GM19099 (cell line): Measurements from ENCODE around the gene NFYA.

ENCODE experiments used
- POLR2A ChIP-seq: IDR thresholded peaks from 3 replicates; pipeline ENCODE4 v1.6.1; 2011; ENCODE audit warnings: low read depth; ENCODE audit not compliant: insufficient read length; ENCODE audit errors: extremely low read depth

NFYA gene

GRCh38 chr6:41056768-41057490 is 15.8 kb upstream of the NFYA start:
- no peak for TF ChIP-seq POLR2A

DNA sequence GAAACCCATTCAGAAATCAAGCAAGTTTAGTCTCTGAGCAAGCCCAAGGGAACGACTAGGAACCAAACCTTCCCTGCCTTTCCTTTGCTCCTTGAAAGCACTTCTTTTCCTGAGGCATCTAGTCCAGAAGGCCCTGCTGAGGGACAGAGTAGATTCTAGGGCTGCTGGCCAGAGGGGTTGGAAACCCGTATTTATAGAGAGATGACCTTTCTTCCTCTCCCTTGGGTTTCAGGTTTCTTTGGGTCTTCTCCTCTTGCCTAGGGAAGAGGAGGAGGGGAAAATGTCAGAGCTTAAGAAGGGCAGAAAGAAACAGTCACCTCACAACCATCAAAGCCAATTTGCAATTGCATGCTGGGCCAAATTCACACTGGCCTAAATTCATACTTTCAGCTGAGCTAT is 14.0 kb upstream of the NFYA start:
- TF ChIP-seq POLR2A, result no peak

DNA sequence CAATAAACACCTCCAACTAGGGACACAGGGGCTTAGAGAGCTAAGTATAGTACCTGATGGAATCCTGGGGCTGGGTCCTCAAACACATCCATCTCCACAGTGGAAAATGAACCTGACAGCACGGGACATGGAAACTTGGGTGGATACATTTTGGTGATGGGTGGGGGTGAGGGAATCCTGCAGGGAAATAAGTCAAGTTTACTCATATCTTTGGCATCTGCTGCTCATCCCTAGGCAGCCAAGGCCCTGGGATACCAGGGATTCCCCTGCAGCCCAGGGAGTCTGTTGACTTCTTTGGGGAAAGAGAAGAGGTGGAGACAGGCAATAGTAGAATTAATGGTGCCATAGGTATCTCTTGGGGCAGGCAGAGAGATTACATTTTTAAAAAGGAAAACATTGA is 13.2 kb upstream of the NFYA start:
- no peak for TF ChIP-seq POLR2A

- TF ChIP-seq POLR2A, result no peak
Measured at GRCh38 chr6:41061196-41061726, 11.5 kb upstream of the NFYA start.

DNA sequence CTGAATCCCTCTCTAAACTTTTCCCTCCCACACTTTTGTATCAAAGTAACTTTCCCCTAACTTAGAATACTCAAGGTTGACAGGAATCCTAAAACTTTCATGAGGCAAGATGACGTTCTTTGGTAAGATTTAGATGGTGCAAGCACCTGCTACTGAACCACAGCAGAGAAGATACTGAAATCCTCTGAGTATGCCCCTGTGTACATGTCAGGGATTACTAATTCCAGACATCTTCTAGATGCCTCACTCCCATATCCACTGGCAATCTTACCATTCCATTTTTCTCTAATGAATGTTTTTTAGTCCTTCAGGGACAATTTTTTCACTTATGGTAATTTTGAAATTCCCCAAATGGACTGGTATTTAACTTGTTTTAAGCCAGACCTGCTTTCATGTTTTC is 10.7 kb upstream of the NFYA start:
- TF ChIP-seq POLR2A, result no peak

DNA sequence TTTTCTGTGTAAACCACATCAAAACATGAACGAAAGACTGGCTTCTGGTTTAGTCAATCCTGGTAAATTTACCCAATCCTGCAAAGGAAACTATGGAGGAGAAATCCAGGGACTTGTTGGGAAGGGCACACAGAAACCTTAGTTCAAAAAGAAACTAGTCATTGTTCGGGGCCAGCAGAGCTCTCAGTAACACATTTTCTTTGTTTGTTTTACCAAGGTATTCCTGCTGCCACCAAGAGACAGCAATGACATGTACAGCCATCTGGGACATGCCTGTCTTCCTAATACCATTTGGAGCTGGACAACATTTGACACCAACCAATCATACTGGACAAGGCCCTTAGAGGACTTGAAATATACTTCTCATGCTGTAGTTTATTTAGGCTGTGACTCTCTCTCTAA is 8.9 kb upstream of the NFYA start:
- no peak for TF ChIP-seq POLR2A

DNA sequence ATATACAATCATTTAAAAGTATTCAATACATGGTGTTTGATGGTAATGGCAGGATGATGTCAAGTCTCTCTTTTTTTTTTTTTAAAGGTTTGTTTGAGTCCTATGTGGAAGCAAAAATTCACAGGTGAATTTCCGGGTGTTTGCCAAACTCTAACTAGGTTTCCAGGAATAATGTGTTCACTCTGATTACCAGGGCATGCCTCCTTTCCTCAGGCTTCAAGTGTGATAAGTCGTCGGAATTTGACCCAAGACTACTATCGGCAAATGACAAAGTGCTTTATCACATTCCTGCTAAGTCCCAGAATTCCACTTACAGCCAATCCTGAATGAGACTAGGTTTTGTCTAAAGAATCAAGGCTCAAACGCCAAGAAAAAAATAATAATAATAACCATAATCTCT is 7.9 kb upstream of the NFYA start:
- TF ChIP-seq POLR2A, result no peak

DNA sequence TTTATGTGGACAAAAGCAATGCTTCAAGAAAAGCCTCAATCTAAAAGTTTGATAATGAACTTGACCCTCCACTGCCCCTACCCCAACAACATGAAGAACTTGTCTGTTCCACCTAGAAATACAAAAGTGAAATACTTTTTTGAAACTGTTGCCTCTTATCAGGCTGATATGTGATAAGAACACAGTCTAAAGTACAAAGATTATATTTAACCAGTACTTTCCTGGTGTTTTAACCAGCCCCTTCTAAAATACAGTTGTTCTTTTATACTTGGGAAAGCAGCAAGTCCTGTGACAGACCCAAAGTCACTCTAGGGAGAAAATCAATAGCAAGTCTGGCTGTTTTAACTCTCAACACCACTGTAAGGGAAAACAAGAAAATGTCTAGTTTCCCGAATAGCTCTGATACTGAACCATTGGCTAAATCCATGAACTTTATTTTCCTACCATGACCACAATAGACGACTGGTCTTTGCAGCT is 7.2 kb upstream of the NFYA start:
- no peak for TF ChIP-seq POLR2A

DNA sequence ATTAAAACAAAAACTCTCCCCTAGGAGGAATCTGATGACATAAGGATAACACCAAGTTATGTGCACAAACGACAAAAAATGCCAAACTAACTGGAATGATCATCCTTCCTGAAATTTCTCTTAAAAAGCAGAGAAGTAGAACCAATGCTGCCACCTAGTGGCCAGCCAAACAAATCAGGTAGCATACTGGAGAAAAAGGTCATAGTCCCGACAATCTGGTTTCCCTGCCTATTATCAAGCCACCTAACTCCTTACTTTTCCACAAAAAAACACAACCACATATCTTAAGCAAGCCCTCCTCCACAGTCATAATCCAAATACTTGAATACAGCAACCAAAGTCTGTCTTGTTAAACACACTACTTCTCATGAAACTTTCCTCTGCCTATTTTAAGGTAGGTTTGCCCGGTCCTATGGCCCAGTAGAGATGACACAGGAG is 5.9 kb upstream of the NFYA start:
- TF ChIP-seq POLR2A, result no peak

GRCh38 chr6:41071501-41071922 is 1.3 kb upstream of the NFYA start:
- TF ChIP-seq POLR2A, result peak; percentile 67

- peak; percentile 50 for TF ChIP-seq POLR2A
Measured at GRCh38 chr6:41071923-41072835, 595 bp upstream of the NFYA start, which contains the start of gene OARD1. Gene OARD1 (minus strand): TSS chr6:41072356. CDS start chr6:41071634, 722 bp downstream.

DNA sequence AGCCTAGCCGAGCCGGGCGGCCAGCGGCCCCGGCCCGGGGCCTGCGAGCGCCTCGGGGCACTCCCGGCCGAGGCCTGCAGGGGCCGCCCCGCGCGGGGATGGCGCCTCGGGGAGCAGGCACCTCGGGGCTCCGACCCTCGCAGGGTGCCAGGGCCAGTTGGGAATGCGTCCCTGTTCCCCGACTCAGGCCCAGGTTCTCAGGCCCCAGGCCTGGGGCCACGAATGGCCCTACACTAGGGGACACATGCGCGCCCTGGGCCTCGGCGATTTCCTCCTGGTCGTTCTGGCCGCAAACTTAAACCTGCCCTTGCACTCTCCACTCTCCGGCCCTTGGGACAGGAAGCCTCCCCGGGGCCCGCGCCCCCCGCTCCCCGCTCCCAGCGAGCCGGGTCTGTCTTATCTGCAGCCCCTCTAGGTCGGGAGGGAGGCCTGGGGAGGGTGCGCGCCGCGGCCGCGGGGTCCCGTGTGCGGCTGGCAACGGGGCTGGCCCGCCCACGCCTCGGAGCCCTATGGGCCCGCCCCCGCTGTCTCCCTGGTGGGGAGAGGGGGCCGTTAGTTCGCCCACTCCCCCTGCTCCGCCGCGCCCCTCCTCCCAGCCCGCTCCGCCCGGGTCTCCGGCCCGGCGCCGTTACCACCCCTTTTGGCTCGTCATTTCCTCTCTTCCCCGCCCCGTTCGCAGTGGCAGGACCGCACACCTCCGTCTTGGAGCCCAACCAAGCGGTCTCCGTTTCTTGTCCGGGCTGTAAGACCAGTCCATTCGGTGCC is 611 bp downstream of the NFYA start:
- peak; percentile 90 for TF ChIP-seq POLR2A

DNA sequence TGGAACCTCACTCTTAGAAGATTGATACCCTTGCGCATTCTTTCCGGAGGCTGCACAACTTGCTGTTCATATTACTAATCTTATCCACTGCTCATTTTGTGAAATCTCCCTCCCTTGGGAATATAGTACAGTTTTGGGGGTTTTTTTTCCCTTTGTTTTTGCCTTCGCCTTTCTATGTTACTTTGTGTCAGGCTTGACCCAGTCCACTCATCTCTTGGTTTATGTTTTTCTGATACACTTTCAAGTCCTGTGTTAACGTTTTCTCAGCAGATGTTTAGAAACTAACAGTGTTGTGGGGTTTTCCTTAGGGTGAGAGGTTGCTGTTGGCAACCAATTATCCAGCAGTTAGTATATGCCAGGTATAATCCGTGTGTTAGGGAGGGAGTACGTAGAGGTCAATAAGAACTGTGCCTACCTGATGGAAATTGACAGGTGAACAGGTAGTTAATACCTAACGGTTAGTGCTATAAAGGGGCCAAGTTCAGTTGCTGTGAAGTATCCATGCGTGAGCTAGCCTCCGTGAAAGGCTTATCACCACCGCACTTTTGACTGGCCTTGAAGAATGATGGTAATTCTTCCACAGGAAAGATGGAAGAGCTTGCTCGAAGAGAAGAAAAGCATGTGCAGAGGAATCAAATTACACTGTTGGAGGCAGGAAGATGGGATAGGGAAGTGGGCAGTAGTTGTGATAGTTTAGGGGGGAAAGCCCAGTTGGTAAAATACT is 1.4 kb downstream of the NFYA start:
- TF ChIP-seq POLR2A, result no peak

- TF ChIP-seq POLR2A, result no peak
Measured at GRCh38 chr6:41074692-41075436, 2.1 kb downstream of the NFYA start.
